ENCODE measurements around the gene EEA1.

Gene EEA1

DNA sequence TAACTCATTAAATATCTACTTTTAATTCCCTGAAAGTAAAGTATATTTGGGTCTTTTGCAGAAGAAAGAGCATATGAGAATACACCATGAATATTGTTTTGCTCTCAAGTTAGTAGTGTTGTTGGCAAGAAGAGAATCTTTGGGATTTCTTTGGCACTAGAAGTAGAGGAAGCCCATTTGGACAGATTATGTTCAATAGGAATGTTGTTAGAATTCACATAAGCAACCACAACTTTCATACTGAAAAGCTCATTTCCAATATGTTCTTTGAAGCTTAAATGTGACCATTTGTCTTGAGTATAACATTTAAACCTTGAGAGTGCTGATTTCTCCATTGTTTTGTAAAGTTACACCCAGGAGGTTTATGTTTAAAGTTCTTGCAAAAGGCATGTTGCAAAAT lies 188.7 kb downstream of the EEA1 start:
- no peak for DNase-seq

DNA sequence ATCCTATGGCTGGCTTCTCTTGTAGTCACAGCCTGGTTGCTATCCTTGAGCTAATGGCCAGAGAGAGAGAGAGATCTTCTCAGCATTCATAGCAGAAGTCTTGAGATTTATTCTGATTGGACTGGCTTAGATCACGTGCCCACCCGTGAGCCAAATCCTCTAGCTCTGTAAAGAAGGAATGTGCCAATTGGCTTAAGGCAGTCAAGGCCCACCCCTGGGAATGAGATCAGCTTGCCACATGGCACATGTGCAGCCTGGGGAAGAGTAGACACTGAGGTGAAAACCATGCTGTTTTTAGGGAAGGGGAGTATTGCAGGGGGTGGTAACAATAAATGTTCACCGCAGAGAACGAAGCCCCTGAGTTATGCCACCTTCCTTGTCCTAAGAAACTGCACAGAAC lies 190.0 kb downstream of the EEA1 start:
- no peak for DNase-seq

DNA sequence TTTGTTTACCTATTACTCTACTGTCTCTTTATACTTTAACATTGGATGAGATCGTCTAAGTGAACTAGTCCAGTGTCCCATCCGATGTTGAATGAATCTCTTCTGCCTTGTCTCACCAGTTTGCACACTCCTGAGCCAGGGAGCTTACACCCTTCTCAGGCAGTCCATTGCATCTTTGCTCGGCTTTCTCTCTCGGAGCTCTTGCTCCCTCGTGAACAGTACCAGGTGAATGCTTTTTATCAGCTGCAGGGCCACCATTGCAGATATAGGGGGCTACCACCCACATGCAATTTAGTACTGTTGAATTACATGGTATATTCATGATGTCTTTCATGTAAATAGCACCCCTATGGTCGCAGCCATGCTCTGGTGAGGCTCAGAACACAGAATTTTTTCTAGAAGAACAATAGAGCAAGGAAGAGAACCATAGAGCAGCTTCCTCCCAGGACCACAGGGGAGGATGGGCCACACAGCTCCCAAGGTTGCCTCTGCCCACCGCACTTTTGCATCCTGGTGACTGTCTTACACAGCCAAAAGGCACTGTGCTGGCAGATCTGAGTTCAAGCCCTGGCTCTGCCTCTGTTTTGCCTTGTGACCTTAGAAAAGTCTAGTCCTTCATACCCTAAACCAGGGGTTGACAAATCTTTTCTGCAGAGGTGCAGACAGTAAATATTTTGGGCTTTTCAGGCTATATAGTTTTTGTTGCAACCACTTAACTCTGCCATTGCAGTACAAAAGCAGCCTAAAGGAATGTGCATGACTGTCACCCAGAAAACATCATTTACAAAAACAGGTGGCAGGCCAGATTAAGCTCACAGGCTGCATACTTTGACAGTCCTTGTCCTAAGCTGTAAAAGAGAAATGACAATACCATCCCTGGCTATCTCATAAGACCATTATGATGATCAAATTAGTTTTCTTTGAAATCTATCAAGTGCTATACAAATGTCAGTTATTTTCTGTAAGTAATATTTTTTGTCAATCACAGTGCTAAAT lies 190.9 kb downstream of the EEA1 start:
- no peak for DNase-seq

DNA sequence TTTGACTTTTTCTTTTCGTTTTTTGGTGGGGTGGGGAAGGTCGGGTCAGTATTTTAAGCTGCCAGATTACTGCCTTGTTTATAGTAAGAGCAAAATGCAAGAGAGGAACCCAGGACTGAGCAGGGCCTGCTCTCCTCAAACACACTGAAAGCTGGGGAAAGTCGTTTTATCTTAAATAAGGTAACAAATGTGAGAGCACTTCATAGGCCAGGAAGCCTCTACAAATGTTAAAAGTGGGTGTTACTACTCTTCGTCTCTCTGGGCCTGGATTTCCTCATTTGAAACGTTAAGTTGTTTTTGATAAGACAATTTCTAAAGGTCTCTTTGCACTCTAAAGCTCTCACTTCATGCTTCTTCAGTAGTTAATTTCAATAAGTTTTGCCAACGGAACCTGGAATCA lies 192.5 kb downstream of the EEA1 start:
- DNase-seq, result no peak

DNA sequence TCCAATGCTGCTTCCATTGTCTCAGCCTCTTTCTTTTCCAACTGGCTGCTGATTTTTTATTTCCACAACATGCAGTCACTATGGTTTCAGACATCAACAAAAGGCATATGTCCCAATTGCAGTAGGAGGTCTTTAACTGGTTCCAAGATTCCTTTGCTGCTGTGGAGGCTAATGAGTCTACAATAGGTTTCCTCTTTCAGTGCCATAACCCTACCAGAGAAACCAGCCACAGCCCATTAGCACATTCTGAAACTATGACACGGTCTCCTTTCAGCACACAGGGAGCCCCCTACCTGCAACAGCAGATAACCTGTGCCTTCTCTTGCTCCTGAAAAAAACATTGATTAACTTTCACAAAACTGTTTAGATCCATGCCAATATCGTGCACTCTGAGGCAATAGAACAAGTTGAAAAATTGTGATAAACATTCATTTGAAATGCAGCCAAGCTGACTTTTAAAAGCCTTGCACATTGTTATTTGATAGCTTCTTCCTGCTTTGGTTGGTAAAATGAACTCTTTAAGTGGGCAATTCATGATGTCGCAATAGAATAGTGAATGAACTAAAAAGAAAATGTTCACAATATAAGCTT lies 193.9 kb downstream of the EEA1 start:
- DNase-seq, result no peak

DNA sequence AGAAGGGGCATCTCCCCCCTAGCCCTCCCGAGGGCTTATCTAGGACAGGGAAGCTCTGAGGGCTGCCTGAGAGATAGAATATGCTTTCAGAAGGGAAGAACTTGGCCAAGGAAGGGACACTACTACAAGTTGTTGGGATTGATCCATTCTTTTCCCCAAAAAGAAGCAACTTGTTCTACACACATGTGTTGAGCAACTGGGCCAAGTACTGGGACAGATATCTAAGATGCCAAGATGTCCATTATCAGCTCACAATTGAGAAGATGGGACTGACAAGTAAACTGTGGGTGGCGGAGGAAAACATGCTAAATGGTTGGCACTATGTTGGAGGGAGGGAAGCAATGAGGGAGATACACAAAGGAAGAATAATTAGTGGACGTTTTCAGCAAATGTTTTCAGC lies 195.4 kb downstream of the EEA1 start:
- DNase-seq, result no peak

DNA sequence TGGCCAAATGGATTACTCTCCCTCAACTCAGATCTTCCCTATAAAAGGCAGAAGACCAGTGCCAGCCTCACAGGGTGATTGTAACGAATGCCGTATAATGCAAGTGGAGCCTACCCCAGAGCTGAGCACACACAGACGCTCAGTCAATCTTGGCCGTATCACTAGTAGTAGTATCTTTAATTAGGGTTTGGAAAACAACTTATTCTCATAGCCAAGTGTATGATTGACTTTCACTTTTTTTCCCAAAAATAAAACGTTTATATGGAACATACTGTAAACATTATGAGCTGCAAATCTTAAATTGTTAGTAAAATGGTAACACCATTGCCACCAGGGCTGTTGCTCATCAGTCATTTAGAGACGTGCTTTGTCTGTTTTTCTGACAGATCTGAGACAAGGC lies 195.9 kb downstream of the EEA1 start:
- DNase-seq, result no peak

DNA sequence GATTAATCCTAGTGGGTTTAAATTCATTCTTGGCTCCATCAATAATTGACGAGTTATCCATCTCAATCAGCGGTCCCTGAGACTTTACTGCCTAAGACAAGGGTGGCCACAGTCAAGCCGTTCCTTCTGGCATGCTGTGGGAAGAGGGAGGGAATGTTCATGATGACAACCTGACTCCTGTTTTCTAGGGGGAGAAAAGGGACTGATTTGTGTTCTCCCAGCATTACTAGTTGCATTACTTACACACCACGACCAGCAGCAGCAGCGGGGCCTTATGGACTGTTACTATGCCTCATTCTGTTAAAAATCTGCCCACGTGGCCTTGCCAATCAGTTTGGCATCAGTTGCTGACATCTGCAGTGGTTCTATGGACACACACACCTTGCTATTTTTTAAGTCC lies 196.4 kb downstream of the EEA1 start:
- no peak for DNase-seq

DNA sequence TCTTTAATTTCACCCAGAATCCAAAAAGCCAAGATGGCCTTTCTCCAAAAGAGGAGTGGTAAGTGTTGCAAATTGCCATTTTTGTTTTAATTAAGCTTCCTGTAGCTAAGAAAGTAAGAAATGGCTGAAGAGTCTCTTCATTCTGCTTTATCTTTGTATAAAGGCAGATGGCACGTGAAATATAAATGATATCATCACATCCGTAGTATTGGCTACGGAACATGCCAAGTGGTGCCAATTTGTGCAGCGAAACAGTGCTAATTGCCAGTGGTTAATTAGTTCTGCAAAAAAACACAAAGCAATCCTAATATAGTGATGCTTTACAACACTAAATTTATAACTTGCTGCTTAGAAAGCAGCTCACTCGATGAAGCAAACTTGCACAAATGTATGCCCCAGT lies 196.9 kb downstream of the EEA1 start:
- no peak for DNase-seq

DNA sequence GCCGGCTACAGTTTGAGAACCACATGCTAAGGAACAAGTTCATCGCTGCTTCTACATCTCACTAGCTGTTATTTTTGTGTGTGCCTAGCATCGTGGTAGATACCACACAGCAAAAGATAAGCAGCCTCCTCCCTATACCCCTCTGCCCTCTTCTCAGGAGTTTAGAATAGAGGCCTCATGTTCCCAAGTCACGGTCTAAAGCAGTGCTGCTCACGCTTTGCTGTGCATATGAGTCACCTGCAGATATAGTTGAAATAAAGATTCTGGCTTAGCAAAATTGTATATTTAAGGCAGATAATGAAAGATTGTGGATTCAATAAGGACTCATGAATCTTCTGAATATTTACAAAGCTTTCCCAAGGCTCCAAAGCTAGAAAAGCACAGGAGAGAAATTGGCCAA lies 198.3 kb downstream of the EEA1 start:
- no peak for DNase-seq

DNA sequence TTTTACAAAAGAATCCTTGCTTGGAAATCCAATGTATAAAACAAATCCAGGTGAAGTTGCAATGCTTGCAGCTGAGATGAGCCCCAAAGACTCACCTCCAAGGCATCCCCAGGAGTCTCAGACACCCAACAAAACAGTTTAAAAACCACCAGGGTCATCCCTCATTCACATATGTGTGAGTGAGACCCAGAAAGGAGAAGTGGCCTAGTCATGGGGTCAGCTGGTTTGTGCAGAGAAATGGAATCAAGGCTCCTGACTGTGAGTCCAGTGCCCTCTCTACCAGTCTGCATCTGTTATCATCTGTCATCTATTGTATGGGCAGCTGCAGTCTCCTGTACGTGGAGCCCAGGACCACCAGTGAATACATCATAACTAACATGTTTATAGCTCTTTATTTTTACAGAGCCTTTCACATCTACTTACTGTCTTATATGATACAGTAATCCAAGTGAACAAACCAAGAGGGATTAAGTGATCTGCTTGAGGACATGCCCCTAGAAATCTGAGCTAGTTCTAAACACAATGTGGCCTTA lies 199.3 kb downstream of the EEA1 start:
- no peak for DNase-seq

DNA sequence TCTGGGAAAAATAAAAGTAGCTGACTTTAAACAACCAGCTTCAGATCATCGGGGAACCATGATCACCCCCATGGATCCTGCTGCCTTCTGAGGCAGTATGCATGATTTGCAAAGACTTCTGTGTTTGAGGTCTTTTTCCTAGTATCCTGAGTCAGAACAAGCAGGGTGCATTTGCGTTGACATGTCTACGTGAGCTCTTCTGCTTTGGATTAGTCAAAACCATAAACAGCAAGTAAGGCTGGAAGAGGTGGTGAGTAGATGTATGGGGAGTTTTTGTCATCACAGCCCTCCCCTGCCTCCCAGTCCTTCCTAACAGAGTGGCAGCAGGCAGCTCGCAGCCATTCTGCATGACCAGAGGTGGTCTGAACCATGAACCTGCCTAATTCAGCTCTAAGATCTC lies 202.2 kb downstream of the EEA1 start:
- no peak for DNase-seq

DNA sequence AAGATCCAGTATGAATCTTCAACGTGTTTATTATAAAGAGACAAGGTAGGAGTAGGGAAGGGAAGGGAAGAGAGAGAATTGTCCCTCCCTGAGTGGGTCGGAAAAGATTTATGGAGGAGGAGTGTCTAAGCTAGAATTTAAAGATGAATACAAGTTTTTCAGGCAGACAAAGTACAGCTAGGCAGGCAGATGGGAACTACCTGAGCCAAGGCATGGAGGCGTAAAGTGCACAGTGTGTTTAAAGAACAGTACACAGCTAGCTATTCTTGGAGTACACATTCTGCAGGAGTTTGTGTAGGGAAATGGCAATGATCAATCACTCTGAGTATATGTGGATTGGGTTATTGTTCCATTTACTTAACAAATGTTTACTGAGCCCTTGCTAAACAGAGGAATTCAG lies 206.2 kb downstream of the EEA1 start:
- no peak for DNase-seq

DNA sequence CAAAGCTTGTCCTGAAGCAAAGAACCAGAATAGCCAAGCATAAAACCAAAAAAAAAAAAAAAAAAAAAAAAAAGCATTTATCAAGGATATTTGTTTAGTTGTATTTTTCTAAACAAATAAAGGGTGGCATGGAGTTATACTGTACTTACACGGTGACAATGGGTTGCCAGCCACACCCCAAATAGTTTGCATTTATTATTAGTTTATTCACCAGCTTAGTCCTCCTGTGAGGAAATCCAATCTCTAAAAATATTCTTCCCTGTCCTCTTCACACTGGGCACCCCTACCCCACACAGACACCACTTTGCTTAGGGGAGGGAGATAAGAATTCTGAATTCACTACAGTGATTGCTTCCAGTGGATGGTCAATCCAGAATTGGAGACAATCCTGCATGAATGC lies 207.4 kb downstream of the EEA1 start:
- no peak for DNase-seq

DNA sequence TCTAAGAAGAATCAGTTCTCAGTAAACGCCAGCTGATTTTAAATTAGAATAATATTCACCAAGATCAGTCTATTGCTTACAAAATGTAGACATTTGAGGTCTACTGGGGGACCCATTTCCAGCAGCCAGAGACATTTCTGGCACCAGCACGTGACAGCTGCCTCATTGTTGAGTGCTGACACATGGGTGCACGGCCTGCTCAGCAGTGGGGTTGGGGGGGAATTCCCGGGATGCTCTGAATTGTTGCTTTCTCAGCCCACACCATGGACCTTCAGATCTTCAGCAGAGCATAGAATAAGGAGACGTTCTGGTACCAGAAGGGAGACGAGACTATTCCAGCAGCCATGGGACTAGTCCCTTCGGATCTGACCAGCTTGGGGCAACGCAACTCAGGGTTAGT lies 208.0 kb downstream of the EEA1 start:
- DNase-seq, result no peak
